Central memory CD4-positive, alpha-beta T cell (primary cell): ENCODE measurements around the gene KLRF1.

Experiments used
- DNase-seq: peaks from one replicate; pipeline ENCODE4 v3.0.0; 2022
- total RNA-seq, 3 experiments: gene quantifications; one replicate each; lab custom pipeline; 2026; lab: John Stamatoyannopoulos, UW

Gene KLRF1, protein sequence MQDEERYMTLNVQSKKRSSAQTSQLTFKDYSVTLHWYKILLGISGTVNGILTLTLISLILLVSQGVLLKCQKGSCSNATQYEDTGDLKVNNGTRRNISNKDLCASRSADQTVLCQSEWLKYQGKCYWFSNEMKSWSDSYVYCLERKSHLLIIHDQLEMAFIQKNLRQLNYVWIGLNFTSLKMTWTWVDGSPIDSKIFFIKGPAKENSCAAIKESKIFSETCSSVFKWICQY
- total RNA-seq: 0 to 0.22 (median 0.07) reads per million in 3 experiments

DNA sequence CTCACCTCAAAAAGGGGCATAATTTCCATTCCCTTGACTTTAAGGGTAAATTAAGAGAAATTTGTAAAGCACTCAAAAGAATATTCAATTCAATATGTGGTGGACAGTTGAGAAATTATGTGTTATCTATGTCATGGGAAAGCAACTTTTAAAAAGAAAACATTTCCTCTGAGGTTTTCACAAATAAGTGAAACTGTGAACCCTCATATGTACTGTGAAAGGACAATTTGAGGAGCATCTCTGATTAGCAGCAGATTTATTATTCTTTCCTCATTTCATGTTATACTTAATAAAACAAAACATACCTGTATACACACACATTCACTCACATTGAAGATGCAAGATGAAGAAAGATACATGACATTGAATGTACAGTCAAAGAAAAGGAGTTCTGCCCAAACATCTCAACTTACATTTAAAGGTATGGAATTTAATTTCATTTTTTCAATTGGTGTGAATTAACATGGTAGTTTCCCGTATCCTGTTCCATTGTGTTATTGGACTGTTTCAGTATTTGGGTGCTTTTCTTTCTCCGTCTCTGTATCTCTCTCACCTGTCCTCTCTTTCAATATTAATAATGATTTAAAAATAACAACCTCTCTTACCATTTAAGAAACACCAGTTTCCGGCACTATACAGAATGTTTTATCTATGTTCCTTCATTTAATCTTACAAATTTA is at the start of gene KLRF1:
KLRF1 (plus strand) TSS at position 273 of the 680 bp plus-strand sequence; CDS start at position 337, 64 bp downstream.
- no peak for DNase-seq

DNA sequence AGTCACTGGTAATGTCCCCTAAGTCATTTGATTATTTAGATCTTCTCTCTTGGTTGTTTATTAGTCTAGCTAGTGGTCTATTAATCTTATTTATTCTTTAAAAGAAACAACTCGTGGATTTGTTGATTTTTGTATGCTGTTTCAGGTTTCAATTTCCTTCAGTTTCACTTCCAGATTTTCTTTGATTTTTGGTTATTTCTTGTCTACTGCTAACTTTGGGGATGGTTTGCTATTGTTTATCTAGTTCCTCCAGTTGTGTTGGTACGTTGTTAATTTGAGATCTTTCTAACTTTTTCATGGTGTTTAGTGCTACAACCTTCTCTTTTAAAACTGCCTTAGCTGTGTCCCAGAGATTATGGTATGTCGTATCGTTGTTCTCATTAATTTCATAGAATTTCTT is 48.1 kb upstream of the KLRF1 start:
- no peak for DNase-seq

DNA sequence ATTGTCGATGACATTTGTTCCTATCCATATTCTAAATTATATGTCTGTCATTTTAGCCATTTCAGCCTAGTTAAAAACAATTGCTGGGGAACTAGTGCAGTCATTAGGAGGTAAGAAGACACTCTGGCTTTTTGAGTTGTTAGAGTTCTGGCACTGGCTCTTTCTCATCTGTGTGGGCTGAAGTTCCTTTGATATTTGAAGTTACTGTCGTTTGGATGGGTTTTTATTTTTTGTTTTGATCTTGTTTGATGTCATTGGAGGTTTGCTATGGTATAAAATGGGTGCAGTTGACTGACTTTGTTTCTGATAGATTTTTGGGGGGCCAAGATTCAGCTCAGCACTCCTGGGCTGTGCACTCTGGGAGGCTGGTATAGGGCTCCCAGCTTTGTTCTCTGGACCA is 45.9 kb upstream of the KLRF1 start:
- DNase-seq: no peak

DNA sequence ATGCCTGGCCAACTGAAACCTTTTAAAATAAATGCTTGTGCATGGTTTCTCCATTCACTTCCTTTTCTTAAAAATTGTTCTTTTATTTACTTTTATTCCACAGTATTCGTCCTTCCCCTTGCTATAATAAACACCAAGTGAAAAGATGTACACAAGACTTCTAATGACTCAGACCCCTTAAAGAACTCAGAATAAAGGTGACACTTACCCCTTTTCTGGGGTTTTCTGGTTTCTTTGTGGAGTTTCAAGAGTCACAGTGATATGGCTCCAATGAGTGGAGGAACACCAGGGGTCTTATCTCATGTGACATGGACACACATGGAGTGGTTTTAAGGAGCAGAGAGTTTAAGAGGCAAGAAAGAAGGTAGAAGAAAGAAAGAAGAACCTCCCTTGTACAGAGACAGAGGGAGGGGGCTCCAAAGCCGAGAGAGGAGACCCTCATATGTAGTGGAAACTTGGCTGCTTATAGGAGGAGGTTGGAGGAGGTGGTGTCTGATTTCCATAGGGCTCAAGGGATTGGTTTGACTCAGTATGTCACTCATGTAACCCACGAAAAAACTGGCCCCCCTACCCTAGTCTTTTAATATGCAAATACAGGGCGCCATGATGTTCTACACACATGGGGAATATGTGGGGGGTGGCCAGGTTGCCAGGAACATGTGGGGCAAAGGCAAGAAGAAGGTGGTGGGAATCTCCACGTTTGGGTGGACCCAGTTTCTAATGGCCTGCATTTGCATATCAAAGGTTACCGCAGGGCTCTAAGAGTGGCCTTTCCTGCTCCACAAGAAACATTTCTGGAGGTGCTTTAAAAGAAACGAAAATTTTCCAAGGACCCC is 44.5 kb upstream of the KLRF1 start:
- no peak for DNase-seq

DNA sequence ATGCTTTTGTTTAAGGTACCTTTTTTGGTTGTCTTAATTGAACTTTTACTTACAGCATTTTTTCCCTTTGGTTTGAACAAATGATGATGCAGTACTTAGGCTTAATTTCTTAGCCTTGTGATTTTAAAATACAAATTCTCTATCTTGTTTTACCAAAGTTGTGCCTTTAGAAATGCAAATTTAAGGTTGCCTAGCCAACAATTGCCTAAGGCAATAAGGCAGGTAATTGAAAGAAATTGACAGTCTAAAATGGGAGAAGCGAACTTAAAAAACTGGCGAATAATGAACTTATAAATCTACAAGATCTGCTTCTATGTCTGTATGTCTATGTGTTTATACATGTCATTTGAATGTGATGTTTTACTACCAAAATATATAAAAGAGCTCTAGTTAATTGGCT is 43.0 kb upstream of the KLRF1 start:
- DNase-seq: no peak

DNA sequence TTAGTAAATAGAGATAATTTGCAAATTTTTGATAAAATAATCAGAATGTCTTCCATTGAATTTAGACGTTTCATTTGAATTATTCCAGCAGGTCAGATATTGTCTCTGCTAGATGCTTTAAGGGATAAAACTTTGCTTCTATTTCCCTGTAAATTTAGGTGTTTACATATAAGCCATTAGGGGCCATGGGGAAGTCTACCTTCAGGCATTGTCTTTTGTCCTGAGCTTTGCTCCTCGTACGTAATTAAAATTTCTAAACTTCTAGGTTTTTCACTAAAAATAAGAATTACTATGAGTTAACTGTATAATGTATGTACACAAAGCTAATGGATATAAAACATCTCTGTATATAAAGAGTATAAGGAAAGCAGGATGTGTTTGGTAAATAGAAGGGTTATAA is 42.5 kb upstream of the KLRF1 start:
- DNase-seq: no peak

DNA sequence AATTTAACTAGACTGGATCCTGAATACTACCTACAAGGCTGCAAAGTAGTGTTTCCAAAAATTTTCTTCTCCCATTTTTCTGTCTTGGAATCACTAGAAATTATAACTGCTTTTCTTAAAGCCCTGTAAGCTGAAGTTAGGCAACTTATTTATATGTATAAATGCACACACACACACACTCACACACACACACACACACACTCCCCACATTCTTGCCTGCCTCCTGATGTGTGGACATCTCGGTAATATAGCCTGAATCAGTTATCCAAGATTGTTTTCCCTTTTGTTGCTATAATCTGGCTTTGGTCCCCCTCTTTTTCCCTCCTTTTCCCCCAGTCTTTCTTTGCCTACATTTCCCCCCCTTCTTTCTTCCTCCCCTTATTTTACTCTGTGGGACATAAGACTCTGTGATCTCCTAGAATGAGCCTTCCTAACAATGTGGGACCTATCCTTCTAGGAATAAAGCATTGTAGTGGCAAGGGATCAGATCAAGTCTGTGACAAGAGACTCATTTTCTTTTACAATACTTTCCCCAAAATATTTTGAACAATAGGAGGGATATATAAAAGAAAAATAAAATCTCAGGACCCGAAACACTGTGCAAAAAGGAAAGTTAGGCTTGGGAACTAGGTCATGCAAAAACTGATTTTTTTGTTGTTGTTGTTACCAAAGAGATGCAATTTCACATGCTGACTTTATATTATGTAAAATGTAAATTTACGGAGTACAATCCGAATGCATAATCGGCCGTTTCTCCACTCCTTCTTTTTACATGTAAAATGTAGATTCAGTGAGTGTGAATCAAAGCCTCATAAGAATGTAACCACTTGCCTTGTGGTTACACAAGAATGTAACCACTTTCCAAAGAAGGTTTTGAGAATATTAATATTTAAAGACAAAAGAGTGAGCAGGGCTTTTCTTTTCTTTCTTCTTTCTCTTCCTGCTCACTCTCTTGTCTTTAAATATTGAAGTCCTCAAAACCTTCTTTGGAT is 40.3 kb upstream of the KLRF1 start:
- no peak for DNase-seq

DNA sequence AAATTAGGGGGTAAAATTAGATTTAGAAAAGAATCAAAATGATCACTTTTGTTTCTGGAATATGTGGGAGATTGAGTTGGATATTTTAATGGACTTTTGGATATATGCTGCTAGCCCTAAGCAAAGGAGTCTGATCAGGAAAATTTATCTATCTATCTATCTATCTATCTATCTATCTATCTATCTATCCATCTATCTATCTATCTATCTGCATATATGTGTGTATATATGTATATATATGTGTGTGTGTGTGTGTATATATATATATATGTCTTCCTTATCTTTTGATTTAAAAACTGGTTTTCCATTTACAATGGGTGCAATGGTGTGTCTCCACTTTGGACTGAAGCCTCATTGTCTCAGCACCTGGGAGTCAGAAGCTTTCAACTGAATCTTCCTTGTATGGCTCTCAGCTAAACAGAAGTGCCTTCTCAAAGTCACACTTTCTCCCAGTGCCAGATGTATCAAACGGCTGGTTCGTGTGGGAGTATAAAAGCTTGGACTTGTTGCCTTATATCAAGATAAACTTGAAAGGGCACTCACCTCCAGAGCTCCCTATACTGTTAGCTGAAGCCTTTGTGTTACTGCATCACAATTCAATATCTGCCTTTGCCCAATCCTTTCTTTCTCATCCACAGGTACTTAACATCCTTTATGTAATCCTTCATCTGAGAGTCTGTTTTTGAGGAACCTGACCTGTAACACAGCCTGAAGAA is 34.9 kb upstream of the KLRF1 start:
- no peak for DNase-seq

DNA sequence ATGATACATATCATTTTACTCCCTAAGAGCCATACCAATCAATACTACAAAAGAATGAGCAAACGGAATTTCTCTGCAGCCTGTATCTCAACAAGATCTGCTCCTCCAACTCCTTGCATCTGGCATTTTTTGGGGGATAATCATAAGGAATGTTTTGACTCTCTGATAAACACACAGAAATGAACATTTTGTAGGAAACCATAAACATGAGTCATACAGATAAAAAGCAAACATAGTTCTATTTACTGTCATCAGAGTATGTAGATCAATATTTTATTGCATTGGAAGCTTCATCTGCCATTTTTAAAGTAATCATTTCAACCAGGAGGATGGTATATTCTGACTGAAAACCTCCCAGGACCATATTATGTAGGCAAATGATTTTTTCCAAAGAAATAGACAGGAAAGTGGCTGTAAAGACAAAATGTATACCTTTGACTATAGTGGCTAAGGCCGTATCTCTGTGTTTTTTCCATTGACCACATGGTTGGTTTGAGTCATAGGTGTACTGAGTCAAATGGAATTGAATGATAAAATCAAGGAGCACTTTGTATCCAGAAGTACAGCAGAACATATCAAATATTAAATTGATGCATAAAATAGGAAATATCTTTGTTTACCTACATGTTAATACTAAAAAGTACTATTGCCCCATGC is 34.2 kb upstream of the KLRF1 start:
- DNase-seq: no peak

DNA sequence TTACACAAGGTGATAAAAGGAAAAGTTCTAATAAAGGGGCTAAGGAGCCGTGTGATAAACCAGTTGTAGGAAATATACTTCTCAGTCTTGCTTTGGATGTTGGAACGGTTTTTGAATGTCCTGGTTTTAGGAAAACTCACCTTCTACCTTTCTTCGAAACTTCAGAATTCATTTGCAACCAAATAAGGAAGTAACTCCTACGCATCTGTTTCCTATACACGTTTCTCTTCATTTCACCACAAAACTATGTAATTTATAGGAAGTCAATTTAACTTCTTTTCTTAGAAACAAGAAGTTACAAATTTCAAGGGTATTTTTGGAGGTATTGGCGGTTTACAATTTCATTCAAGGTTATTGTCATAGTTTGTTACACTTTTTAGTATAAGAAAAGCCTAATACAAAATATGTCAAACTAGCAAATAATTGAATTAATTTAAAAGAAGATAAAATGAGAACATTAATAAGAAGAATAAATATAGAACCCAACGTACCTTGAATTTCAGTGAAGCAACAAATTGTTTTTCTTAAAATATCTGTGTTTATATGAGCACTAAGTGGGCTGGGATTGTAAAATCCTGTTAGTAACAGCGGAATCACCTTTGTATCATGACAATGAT is 33.4 kb upstream of the KLRF1 start:
- DNase-seq: peak; percentile 28

DNA sequence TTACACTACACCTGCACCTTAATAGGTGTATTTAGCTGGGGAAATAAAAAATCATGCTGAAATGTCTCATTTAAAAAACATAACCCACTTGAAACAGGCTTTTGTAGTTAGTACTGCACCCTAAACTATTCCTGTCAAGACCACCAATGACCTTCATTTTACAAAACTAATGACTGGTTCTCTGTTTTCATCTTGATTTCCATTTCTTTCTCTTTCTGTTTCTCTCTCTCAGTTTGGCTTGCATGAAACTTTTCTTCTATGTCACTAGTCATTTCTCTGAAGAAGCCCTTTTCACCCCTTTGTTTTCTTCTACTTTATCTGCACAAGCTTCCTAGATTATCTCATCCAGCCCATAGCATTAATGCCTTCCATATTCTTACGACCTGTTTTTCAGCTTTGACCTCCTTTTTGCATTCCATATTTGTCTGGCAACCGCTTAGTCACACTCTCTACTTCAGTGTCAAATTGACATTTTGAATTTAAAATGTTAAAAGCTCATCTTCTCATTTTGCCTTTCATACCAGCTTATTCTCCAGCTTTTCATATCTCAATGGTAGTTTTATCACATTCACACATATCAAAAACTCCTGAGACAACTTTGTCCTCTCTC is 32.7 kb upstream of the KLRF1 start:
- DNase-seq: no peak

DNA sequence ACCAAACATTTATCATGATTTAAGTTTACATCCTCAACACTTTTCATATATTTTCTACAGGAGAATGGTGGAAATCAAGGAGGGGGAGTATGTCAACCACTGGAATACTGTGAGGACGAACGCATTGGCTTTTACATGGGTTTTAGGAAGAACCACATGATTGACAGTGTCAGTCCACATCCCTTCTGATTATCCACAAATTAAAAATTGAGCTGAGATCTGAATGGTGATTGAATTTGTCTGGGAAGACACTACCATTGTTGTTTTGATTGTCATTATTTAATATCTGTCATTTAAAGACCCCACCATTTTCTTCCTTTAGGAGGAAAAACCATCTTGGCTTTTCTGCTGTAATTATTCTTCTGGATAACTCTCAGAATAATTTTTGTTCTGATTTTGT is 31.3 kb upstream of the KLRF1 start:
- no peak for DNase-seq

DNA sequence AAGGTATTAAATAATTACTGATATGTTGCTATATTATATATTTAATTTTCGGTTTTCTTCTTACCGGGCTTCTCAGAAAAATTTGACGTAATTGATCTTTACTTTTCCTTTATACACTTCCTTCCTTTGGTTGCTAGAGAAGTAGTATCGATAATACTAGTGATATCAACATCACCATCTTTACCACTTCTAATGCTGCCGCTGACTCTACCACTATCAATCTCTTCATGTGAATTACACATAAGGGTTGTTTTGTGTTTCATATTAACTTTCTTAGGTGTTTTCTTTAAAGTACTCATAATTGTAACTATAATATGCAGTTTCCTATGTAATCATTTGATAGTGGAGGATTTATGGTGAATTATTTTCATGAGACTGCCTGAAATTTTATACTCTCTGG is 30.9 kb upstream of the KLRF1 start:
- DNase-seq: peak; percentile 51

DNA sequence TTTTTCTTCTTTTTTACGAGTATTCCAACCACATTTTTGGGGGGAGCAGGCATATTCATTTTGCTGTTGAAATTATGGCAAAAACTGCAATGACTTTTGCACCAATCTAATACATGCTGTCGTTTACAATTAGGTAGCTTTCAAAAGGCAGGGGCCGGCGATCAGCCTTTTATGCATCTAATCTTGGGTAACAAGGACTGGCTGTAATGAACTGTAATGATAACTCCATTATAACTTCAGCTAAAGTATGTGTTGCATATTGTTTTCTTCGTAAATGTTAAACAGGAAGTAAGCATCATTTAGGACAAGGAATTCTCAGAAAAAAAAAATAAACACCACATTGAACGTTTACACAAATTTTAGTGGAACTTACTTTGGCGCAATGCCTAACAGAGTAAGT is 30.3 kb upstream of the KLRF1 start:
- DNase-seq: no peak

DNA sequence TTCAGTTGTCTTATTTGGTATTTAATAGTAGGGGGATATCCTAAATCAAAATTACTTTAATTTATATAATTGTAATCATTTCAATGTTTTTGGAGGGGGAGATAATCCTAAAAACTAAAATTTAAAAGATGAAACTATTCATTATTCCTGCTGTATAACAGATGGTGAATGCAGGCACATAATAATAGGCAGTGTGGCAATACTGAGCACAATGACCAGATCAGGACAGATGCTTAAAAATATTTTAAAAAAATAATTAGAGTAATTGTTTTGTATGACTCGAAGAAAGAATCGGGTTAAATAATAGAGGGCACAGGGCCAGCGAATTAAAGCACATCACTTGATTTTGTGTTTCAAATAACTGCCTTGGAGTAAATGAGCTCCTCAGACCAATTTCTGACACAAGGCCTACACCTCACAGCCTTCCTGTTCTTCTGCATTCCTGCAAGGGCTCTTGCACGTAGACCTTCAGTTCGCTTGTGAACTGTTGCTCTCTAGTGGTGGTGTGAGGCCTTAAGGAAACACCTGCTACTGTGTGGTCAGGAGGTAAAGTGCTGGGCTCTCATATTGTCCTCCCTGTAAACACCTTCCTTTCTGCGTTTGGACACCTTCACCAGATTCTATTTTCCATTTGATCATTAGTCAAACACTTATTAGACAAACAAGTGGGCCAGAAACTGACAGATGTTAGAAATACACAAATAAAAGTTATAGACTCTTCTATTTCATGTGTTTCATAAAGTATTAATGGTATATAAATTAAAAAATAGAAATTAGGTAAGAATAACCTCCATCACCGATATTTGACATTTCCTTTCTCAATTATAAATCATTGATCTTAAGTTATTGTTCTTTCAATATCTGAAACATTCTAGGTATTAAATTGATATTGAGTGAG is 29.3 kb upstream of the KLRF1 start:
- DNase-seq: peak; percentile 70

DNA sequence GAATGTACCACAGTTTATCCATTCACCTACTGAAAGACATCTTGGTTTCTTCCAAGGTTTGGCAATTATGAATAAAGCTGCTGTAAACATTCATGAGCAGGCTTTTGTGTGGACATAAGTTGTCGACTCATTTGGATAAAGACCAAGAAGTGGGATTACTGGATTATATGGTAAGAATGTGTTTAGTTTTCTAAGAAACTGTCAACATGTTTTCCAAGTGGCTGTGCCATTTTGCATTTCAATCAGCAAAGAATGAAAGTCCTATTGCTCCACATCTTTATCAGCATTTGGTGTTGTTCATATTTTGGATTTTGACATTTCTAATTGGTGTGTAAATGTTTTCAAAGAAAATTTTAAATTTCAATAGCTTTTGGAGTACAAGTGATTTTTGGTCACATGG is 27.3 kb upstream of the KLRF1 start:
- no peak for DNase-seq

DNA sequence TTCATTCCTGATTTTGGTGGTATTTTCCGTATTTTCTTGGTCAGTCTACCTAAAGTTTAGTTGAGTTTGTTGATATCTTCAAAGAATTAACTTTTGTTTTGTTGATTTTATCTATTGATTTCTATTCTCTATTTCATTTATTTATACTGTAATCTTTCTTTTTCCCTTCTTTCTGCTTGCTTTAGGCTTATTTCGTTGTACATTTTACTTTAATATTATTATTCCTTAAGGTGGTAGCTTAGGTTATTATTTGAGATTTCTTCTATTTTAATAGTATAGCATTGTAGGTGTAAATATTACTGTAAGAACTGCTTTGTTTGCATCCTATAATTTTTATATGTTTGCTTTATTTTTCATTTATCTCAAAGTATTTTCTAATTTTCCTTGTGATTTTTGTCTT is 21.4 kb upstream of the KLRF1 start:
- no peak for DNase-seq

DNA sequence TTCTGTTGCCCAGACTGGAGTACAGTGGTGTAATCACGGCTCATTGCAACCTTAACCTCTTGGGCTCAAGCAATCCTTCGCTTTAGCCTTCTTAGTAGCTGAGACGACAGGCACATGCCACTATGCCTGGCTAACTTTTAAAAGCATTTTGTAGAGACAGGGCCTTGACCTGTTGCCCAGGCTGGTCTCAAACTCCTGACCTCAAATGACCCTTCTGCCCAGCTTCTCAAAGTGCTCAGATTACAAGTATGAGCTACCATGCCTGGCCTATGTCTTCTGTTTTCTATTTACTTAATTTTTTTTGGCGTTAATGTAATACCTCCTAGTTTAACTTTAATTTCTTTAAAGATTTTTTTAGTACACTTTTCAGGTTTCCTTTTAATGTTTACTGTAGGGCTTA is 20.6 kb upstream of the KLRF1 start:
- no peak for DNase-seq

DNA sequence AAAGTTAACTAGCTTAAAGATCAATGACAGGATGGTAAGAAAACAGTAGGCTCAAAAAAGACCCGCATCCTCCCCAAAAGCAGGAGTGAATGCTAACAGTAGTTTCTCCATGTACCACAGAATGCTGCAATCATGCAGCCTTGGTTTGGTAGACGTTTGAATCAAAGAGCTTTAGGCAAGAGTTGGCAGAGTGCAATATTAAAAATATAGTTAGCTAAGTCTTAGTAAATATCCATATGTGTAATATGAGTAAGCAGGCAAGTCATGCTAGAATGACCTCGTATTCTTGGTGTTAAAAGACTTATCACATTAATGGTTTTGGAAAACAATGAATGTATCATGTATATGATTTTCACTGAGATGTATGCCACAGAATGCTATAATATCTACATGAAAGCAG is 18.8 kb upstream of the KLRF1 start:
- DNase-seq: no peak
